Activated T-helper 1 cell treated with anti-CD3 and anti-CD28 coated beads, Interleukin-12 subunit alpha, Interleukin-12 subunit beta, Interleukin-2, Interleukin-4 antibody, amounts not matched to agents 30 ng/mL and 10 ng/mL and 1 ng/mL, durations not matched to agents 14 hours and 24 hours and 36 hours (primary cell): ENCODE measurements around the gene MGAT4B. TPM values are rescaled to one million over a fixed set of nuclear protein-coding genes. Genes with fewer than 3 reads are reported as not detected.
A peak's percentile ranks its signal among the peaks of the same experiment; 100 is the strongest.

ENCODE experiments used
- DNase-seq: peaks from one replicate; pipeline ENCODE4 v3.0.0; 2021; ENCODE audit warnings: low spot score
- H3K27ac Mint-ChIP-seq: one replicate; pipeline ENCODE4 v1.8.0; 2021; ENCODE audit warnings: mild to moderate bottlenecking, mixed read lengths
- H3K27me3 Mint-ChIP-seq: one replicate; pipeline ENCODE4 v1.8.0; 2022; ENCODE audit warnings: mild to moderate bottlenecking, moderate library complexity, mixed read lengths; ENCODE audit not compliant: insufficient read depth
- H3K36me3 Mint-ChIP-seq: one replicate; pipeline ENCODE4 v1.8.0; 2021; ENCODE audit warnings: low read depth, mixed read lengths
- H3K4me1 Mint-ChIP-seq: one replicate; pipeline ENCODE4 v1.8.0; 2021; ENCODE audit warnings: low read depth, mixed read lengths
- H3K4me3 Mint-ChIP-seq: one replicate; pipeline ENCODE4 v1.8.0; 2021; ENCODE audit warnings: mild to moderate bottlenecking, moderate library complexity, mixed read lengths
- H3K9me3 Mint-ChIP-seq: one replicate; pipeline ENCODE4 v1.8.0; 2021; ENCODE audit warnings: mixed read lengths
- intact Hi-C: fragments of 100-400 bp; cut with micrococcal nuclease; formaldehyde crosslinking; loops from one replicate; pipeline ENCODE4 v1.15.1; 2024
- total RNA-seq: library from RNA; stranded (reverse); gene quantifications from 2 replicates; pipeline ENCODE4 v1.2.3, GENCODE V29; 2022

The MGAT4B gene
- total RNA-seq, 1 donor from 2014 or later, result 124 TPM

DNA sequence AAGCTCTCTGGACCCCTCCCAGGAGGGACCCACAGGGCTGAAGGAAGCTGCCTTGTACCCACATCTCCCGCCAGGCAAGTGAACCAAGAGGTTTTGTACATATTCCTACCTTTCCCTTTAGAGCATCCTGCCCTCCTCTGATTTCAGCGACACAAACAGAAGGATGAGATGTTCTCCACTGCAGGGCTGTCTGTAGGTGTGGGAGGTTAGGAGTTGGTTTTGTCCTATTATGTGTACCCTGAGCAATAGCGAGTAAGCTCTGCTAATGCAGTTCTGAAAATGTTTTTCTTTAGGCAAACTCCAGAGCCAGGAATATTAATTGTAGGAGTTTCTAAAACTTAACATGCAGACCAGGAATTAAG lies 27.0 kb upstream of the MGAT4B start:
- Mint-ChIP-seq H3K4me3 (no peak overlapping the region), H3K27me3 (no peaks in the 10 kb centered on the region), H3K27ac (no peak overlapping the region), H3K36me3 (peaks cover 45% of the 10 kb centered on the region), H3K4me1 (peaks cover 16% of the 10 kb centered on the region), H3K9me3 (no peaks in the 10 kb centered on the region)
- DNase-seq, result no peak
- intact Hi-C loops, result no loop called here

DNA sequence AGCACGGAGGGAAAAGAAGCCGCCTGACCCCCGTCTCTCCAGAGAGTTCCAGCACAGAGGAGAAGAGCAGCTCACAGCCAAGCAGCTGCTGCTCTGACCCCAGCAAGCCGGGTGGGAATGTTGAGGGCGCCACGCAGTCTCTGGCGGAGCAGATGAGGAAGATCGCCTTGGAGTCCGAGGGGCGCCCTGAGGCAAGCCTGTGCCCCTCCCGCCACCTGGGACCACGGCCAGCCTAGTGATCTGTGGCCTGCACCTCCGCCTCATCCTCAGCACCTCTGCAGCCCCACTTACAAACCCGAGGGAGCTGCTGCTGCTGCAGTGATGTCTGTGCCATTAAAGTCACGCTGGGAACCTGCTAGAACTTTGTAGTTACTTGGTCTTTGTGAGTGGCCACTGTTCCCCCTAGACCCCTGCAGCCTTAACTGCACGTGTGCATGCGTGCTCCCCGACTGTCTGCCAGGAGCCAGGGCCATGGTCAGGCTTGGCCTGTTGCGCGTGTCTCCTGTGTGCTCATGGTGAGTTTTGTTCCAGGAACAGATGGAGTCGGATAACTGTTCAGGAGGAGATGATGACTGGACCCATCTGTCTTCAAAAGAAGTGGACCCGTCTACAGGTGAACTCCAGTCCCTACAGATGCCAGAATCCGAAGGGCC lies 26.5 kb upstream of the MGAT4B start:
- H3K27me3 Mint-ChIP-seq, result no peaks in the 10 kb centered on the region

GRCh38 chr5:179832039-179832745 lies 25.5 kb upstream of the MGAT4B start:
- intact Hi-C loops, result no loop called here
- no peaks in the 10 kb centered on the region for H3K9me3 Mint-ChIP-seq
- no peak overlapping the region for H3K27ac Mint-ChIP-seq
- peaks cover 22% of the 10 kb centered on the region for H3K4me1 Mint-ChIP-seq
- no peaks in the 10 kb centered on the region for H3K27me3 Mint-ChIP-seq
- H3K36me3 Mint-ChIP-seq, result peaks cover 52% of the 10 kb centered on the region
- DNase-seq, result no peak
- no peak overlapping the region for H3K4me3 Mint-ChIP-seq

More for the DNA sequence above, 26.5 kb upstream of the MGAT4B start:
- peaks cover 16% of the 10 kb centered on the region for H3K4me1 Mint-ChIP-seq
- no peak overlapping the region for H3K4me3 Mint-ChIP-seq
- no peak for DNase-seq
- intact Hi-C loops, result no loop called here
- H3K36me3 Mint-ChIP-seq, result peaks cover 48% of the 10 kb centered on the region
- H3K9me3 Mint-ChIP-seq, result no peaks in the 10 kb centered on the region
- no peak overlapping the region for H3K27ac Mint-ChIP-seq

GRCh38 chr5:179830818-179831468 lies 24.3 kb upstream of the MGAT4B start:
- H3K36me3 Mint-ChIP-seq, result peaks cover 50% of the 10 kb centered on the region
- H3K27ac Mint-ChIP-seq, result peak overlapping the region; percentile 9
- H3K27me3 Mint-ChIP-seq, result no peaks in the 10 kb centered on the region
- no peak overlapping the region for H3K4me3 Mint-ChIP-seq
- no peaks in the 10 kb centered on the region for H3K9me3 Mint-ChIP-seq
- intact Hi-C loops, result no loop called here
- peaks cover 14% of the 10 kb centered on the region for H3K4me1 Mint-ChIP-seq
- no peak for DNase-seq

GRCh38 chr5:179829732-179830435 lies 23.2 kb upstream of the MGAT4B start:
- Mint-ChIP-seq H3K36me3 (peaks cover 53% of the 10 kb centered on the region), H3K4me1 (peaks cover 12% of the 10 kb centered on the region), H3K27ac (no peak overlapping the region), H3K4me3 (no peak overlapping the region), H3K9me3 (no peaks in the 10 kb centered on the region), H3K27me3 (no peaks in the 10 kb centered on the region)
- DNase-seq, result no peak
- intact Hi-C loops, result no loop called here

DNA sequence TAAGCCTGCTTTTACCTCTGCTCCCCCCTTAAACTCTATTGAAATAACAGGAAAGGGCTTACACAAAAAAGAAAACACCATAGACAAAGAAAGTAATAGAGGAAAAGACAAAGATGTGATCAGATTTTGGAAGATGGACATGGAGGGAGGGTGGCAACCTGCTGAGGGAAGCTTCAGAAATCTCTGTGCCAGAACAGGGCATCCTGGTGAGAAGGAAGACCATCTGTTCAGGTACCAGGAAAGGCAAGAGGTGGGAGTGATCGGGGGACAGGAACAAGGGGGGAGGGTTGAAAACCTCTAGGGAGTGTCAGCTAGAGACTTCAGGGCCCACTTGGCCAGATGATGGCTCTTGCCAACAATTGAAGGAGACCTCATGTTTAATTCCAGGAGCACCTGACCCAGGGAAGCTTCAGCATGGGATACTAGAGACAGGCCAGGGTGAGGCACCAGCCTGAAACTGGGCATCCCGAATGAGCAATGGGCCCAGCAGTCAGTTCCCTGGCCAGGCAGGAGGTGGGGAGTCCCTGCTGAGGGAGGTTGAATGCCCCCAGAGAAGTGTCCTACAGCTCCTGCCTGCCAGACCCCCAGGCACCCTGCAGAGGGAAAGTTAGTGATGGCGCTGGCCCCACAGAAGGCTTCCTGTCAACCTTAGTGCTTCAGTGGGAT lies 22.2 kb upstream of the MGAT4B start:
- Mint-ChIP-seq H3K4me3 (no peak overlapping the region), H3K9me3 (no peaks in the 10 kb centered on the region), H3K4me1 (peaks cover 17% of the 10 kb centered on the region), H3K27me3 (no peaks in the 10 kb centered on the region), H3K36me3 (peaks cover 59% of the 10 kb centered on the region), H3K27ac (no peak overlapping the region)
- no peak for DNase-seq
- intact Hi-C loops, result no loop called here

DNA sequence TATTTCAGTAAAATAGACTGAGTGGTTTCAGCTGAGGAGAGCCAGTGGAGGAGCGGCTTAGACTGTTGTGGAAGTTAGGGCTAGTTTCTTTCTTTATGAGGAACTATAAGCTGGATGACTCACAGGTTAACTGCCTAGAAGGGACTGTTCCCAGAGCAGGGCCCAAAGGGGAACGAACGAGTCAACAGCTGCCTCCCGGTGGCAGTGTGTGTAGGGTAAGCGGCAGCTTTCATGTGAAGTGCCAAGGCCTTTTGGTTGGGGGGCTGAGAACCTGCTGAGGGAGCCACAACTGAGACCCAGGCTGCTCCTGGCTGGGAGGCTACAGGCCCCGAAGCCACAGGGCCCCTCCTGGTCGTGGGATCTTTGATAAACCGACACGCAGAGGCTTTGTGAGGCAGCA lies 21.0 kb upstream of the MGAT4B start:
- intact Hi-C loops, result no loop called here
- peak overlapping the region; percentile 61 for H3K27ac Mint-ChIP-seq
- no peak overlapping the region for H3K4me3 Mint-ChIP-seq
- no peaks in the 10 kb centered on the region for H3K27me3 Mint-ChIP-seq
- H3K9me3 Mint-ChIP-seq, result no peaks in the 10 kb centered on the region
- H3K4me1 Mint-ChIP-seq, result peaks cover 22% of the 10 kb centered on the region
- no peak for DNase-seq
- peaks cover 54% of the 10 kb centered on the region for H3K36me3 Mint-ChIP-seq

GRCh38 chr5:179825655-179826182 lies 19.1 kb upstream of the MGAT4B start:
- DNase-seq, result no peak
- Mint-ChIP-seq H3K27me3 (no peaks in the 10 kb centered on the region), H3K9me3 (no peaks in the 10 kb centered on the region), H3K4me1 (peaks cover 33% of the 10 kb centered on the region), H3K27ac (no peak overlapping the region), H3K36me3 (peaks cover 44% of the 10 kb centered on the region), H3K4me3 (no peak overlapping the region)
- intact Hi-C loops, result no loop called here

DNA sequence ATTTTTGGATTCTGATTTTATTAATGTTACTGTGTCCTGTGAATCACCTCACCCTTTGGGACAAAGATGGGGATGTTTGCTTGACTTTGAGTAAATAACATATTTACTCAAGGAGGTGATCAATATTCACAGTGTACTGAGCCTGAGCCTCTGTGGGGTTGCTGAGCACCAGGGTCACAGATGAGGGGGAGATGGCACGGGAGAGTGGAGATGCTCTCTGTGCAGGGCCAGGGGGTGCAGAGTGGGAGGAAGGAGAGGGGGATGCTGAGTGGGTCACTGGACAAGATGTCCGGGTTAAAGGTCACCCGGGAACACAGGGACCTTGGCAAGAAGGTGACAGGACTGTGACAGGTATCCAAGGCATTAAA lies 18.1 kb upstream of the MGAT4B start:
- no peaks in the 10 kb centered on the region for H3K27me3 Mint-ChIP-seq
- peaks cover 43% of the 10 kb centered on the region for H3K36me3 Mint-ChIP-seq
- H3K4me1 Mint-ChIP-seq, result peaks cover 40% of the 10 kb centered on the region
- intact Hi-C loops, result loop anchor here (5.0 kb wide), 1 partner anchor 528 kb away; the partner anchor contains the start of gene GFPT2
- no peak overlapping the region for H3K4me3 Mint-ChIP-seq
- no peak for DNase-seq
- no peak overlapping the region for H3K27ac Mint-ChIP-seq
- no peaks in the 10 kb centered on the region for H3K9me3 Mint-ChIP-seq

DNA sequence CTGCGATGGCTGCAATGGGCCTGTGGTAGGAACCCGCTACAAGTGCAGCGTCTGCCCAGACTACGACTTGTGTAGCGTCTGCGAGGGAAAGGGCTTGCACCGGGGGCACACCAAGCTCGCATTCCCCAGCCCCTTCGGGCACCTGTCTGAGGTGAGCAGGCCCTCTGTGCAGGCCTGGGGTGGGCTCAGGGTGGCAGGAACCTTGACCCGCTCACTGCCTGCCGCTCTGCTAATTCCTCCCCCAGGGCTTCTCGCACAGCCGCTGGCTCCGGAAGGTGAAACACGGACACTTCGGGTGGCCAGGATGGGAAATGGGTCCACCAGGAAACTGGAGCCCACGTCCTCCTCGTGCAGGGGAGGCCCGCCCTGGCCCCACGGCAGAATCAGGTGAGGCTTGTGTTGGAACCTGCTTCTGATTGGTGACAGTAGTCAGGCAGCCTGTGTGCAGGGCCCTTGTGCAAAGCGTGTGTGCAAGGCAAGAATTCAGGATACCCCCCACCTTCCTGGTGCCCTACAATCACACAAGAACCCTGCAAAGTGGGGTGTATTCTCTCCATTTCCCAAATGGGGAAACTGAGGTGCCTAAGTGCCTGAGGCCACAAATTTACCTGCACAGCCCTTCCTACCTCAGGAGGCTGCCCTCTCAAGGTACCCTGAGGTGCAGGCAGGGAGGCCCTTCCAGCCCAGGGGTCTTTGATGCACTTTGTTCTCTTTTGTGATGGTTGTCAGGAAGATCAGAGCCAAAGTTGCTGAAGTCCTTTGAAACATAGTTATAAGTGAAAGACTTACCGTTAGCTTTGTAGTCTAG lies 17.5 kb upstream of the MGAT4B start:
- no peaks in the 10 kb centered on the region for H3K9me3 Mint-ChIP-seq
- no peak overlapping the region for H3K27ac Mint-ChIP-seq
- intact Hi-C loops, result loop anchor here (5.0 kb wide), 1 partner anchor 528 kb away; the partner anchor contains the start of gene GFPT2
- peak overlapping the region; percentile 77 for H3K4me3 Mint-ChIP-seq
- H3K27me3 Mint-ChIP-seq, result no peaks in the 10 kb centered on the region
- peaks cover 42% of the 10 kb centered on the region for H3K4me1 Mint-ChIP-seq
- peaks cover 41% of the 10 kb centered on the region for H3K36me3 Mint-ChIP-seq
- no peak for DNase-seq

- Mint-ChIP-seq H3K4me1 (peaks cover 50% of the 10 kb centered on the region), H3K27me3 (no peaks in the 10 kb centered on the region), H3K36me3 (peaks cover 30% of the 10 kb centered on the region), H3K4me3 (peak overlapping the region; percentile 95), H3K9me3 (no peaks in the 10 kb centered on the region), H3K27ac (peak overlapping the region; percentile 74)
- DNase-seq, result no peak
- intact Hi-C loops, result loop anchor here (5.0 kb wide), 1 partner anchor 530 kb away; the partner anchor contains the start of gene GFPT2
These were observed 15.9 kb upstream of the MGAT4B start for GRCh38 chr5:179822444-179822990.
